HEK293 (cell line): ENCODE data around the gene PYGM.

Experiments used
- ATF2 ChIP-seq: fragments of 450-650 bp; formaldehyde crosslinking; IDR thresholded peaks from 2 replicates; pipeline ENCODE4 v1.5.1; 2016; ENCODE audit warnings: missing biosample characterization, missing genetic modification characterization, low read depth
- BCL11B ChIP-seq: fragments of 450-650 bp; formaldehyde crosslinking; IDR thresholded peaks from 2 replicates; pipeline ENCODE4 v1.5.1; 2016; ENCODE audit warnings: low read depth, missing biosample characterization, missing genetic modification characterization
- FEZF1 ChIP-seq: fragments of 450-650 bp; formaldehyde crosslinking; IDR thresholded peaks from 2 replicates; pipeline ENCODE4 v1.5.1; 2016; ENCODE audit warnings: missing biosample characterization, missing genetic modification characterization
- GLIS2 ChIP-seq: fragments of 450-650 bp; formaldehyde crosslinking; IDR thresholded peaks from 2 replicates; pipeline ENCODE4 v1.5.1; 2016; ENCODE audit warnings: missing biosample characterization, missing genetic modification characterization
- HIC1 ChIP-seq: fragments of 450-650 bp; formaldehyde crosslinking; IDR thresholded peaks from 2 replicates; pipeline ENCODE4 v1.5.1; 2016; ENCODE audit warnings: missing biosample characterization, missing genetic modification characterization
- HOXC10 ChIP-seq: sonication (generic); formaldehyde crosslinking; IDR thresholded peaks from 2 replicates; pipeline ENCODE4 v1.8.1; 2023; ENCODE audit warnings: mild to moderate bottlenecking, missing genetic modification reagents
- IKZF3 ChIP-seq: fragments of 450-650 bp; IDR thresholded peaks from 2 replicates; pipeline ENCODE4 v1.5.0; 2018; ENCODE audit warnings: missing biosample characterization, mild to moderate bottlenecking, missing genetic modification characterization, moderate library complexity
- KLF16 ChIP-seq: fragments of 450-650 bp; formaldehyde crosslinking; IDR thresholded peaks from 2 replicates; pipeline ENCODE4 v1.5.1; 2017; ENCODE audit warnings: missing biosample characterization, missing genetic modification characterization
- KLF17 ChIP-seq: fragments of 450-650 bp; formaldehyde crosslinking; IDR thresholded peaks from 2 replicates; pipeline ENCODE4 v1.5.1; 2016; ENCODE audit warnings: missing biosample characterization, missing genetic modification characterization
- SALL2 ChIP-seq: fragments of 450-650 bp; formaldehyde crosslinking; IDR thresholded peaks from 2 replicates; pipeline ENCODE4 v1.5.0; 2017; ENCODE audit warnings: missing biosample characterization, mild to moderate bottlenecking, missing genetic modification characterization, borderline replicate concordance
- ZBTB1 ChIP-seq: fragments of 450-650 bp; formaldehyde crosslinking; IDR thresholded peaks from 2 replicates; pipeline ENCODE4 v1.5.1; 2016; ENCODE audit warnings: missing biosample characterization, missing genetic modification characterization
- ZBTB17 ChIP-seq: fragments of 450-650 bp; formaldehyde crosslinking; IDR thresholded peaks from 2 replicates; pipeline ENCODE4 v1.5.1; 2016; ENCODE audit warnings: missing biosample characterization, missing genetic modification characterization
- ZBTB20 ChIP-seq: fragments of 450-650 bp; formaldehyde crosslinking; IDR thresholded peaks from 2 replicates; pipeline ENCODE4 v1.5.1; 2016; ENCODE audit warnings: missing biosample characterization, missing genetic modification characterization
- ZBTB26 ChIP-seq: fragments of 450-650 bp; formaldehyde crosslinking; optimal IDR thresholded peaks from 2 replicates; pipeline ENCODE3; 2016; ENCODE audit warnings: missing biosample characterization, mild to moderate bottlenecking, missing genetic modification characterization
- ZFHX2 ChIP-seq: fragments of 450-650 bp; formaldehyde crosslinking; conservative IDR thresholded peaks from 2 replicates; pipeline ENCODE4 v1.5.1; 2016; ENCODE audit warnings: missing biosample characterization, missing genetic modification characterization
- ZNF221 ChIP-seq: fragments of 450-650 bp; formaldehyde crosslinking; IDR thresholded peaks from 2 replicates; pipeline ENCODE4 v1.5.1; 2017; ENCODE audit warnings: missing biosample characterization, missing genetic modification characterization, borderline replicate concordance
- ZNF311 ChIP-seq: fragments of 450-650 bp; formaldehyde crosslinking; IDR thresholded peaks from 2 replicates; pipeline ENCODE4 v1.5.1; 2017; ENCODE audit warnings: missing biosample characterization, missing genetic modification characterization, borderline replicate concordance
- ZNF350 ChIP-seq: fragments of 450-650 bp; formaldehyde crosslinking; IDR thresholded peaks from 2 replicates; pipeline ENCODE4 v1.5.0; 2017; ENCODE audit warnings: missing biosample characterization, mild to moderate bottlenecking, missing genetic modification characterization
- ZNF362 ChIP-seq: fragments of 450-650 bp; formaldehyde crosslinking; IDR thresholded peaks from 2 replicates; pipeline ENCODE4 v1.5.1; 2016; ENCODE audit warnings: missing biosample characterization, missing genetic modification characterization
- ZNF416 ChIP-seq: fragments of 450-650 bp; formaldehyde crosslinking; IDR thresholded peaks from 2 replicates; pipeline ENCODE4 v1.5.1; 2016; ENCODE audit warnings: missing biosample characterization, missing genetic modification characterization
- ZNF549 ChIP-seq: fragments of 450-650 bp; IDR thresholded peaks from 2 replicates; pipeline ENCODE4 v1.5.1; 2018; ENCODE audit warnings: missing biosample characterization, missing genetic modification characterization, mild to moderate bottlenecking, inconsistent platforms, moderate library complexity
- ZNF580 ChIP-seq: fragments of 450-650 bp; formaldehyde crosslinking; IDR thresholded peaks from 2 replicates; pipeline ENCODE4 v1.5.1; 2016; ENCODE audit warnings: missing biosample characterization, missing genetic modification characterization
- ZNF596 ChIP-seq: fragments of 450-650 bp; IDR thresholded peaks from 2 replicates; pipeline ENCODE4 v1.5.0; 2018; ENCODE audit warnings: missing biosample characterization, mild to moderate bottlenecking, missing genetic modification characterization, moderate library complexity
- ZNF654 ChIP-seq: fragments of 450-650 bp; formaldehyde crosslinking; IDR thresholded peaks from 2 replicates; pipeline ENCODE4 v1.5.1; 2016; ENCODE audit warnings: low read depth, missing biosample characterization, missing genetic modification characterization
- ZNF670 ChIP-seq: fragments of 450-650 bp; formaldehyde crosslinking; IDR thresholded peaks from 2 replicates; pipeline ENCODE4 v1.5.1; 2016; ENCODE audit warnings: missing biosample characterization, missing genetic modification characterization, low read depth
- ZNF701 ChIP-seq: fragments of 450-650 bp; formaldehyde crosslinking; IDR thresholded peaks from 2 replicates; pipeline ENCODE4 v1.5.1; 2016; ENCODE audit warnings: missing biosample characterization, missing genetic modification characterization
- ZNF792 ChIP-seq: fragments of 450-650 bp; formaldehyde crosslinking; IDR thresholded peaks from 2 replicates; pipeline ENCODE4 v1.5.1; 2016; ENCODE audit warnings: missing biosample characterization, missing genetic modification characterization
- ZNF837 ChIP-seq: fragments of 450-650 bp; formaldehyde crosslinking; IDR thresholded peaks from 2 replicates; pipeline ENCODE4 v1.5.1; 2016; ENCODE audit warnings: missing biosample characterization, missing genetic modification characterization
- ZSCAN18 ChIP-seq: fragments of 450-650 bp; formaldehyde crosslinking; IDR thresholded peaks from 2 replicates; pipeline ENCODE4 v1.5.1; 2016; ENCODE audit warnings: missing biosample characterization, missing genetic modification characterization

The PYGM gene

GRCh38 chr11:64723117-64723906 lies 36.5 kb downstream of the PYGM start, which contains the start of gene NRXN2 (continued):
- TF ChIP-seq ZNF837 (no peak), GLIS2 (peak; percentile 84), ZSCAN18 (no peak), ZNF701 (tag by site-specific recombination) (no peak), ZBTB20 (tag by site-specific recombination) (no peak; the same call in 1 of the 2 replicates), HIC1 (no peak), ZNF670 (tag by site-specific recombination) (no peak), ZNF549 (tag by site-specific recombination) (no peak), ZBTB26 (peak; percentile 67), ZNF596 (no peak), ATF2 (tag by site-specific recombination) (no peak), BCL11B (no peak), ZNF654 (tag by site-specific recombination) (peak; percentile 56), ZNF221 (tag by site-specific recombination) (no peak), ZNF350 (tag by site-specific recombination) (no peak), KLF17 (peak; percentile 63; the same call in 1 of the 2 replicates), ZBTB17 (tag by site-specific recombination) (peak; percentile 55), ZNF416 (tag by site-specific recombination) (no peak), ZNF792 (no peak), IKZF3 (tag by site-specific recombination) (no peak), KLF16 (tag by site-specific recombination) (no peak; the same call in 1 of the 2 replicates), HOXC10 (CRISPR knock-in tag) (no peak), FEZF1 (tag by site-specific recombination) (no peak), ZNF311 (tag by site-specific recombination) (no peak), ZBTB1 (no peak), SALL2 (tag by site-specific recombination) (no peak), ZNF362 (tag by site-specific recombination) (no peak), ZNF580 (tag by site-specific recombination) (no peak), ZFHX2 (tag by site-specific recombination) (no peak)
